Natural killer cell treated with Interleukin-12 subunit alpha and Interleukin-12 subunit beta and Interleukin-15 and Interleukin-18, amount 100 ng/mL, for 72 hours (primary cell): ENCODE data around the gene RYR2. TPM values are rescaled to one million over a fixed set of nuclear protein-coding genes. Genes with fewer than 3 reads are reported as not detected.

Experiments used
- ATAC-seq, 2 donors: fragments of 150-1000 bp; cut with Tn5 transposase in 1 of 2; sonication (Bioruptor Pico), chemical (Tn5 transposase) in 1 of 2; 2 replicates each; pipeline ENCODE4 v1.10.0; 2021
- DNase-seq: peaks from one replicate; pipeline ENCODE4 v3.0.0; 2022; ENCODE audit warnings: low spot score
- H3K27ac Mint-ChIP-seq, 2 donors: 1 replicate in 1 of 2; 2 replicates in 1 of 2; pipeline ENCODE4 v1.8.0; 2022; ENCODE audit warnings: mixed read lengths in 2 of 2, mild to moderate bottlenecking in 1 of 2, moderate library complexity in 1 of 2
- H3K27me3 Mint-ChIP-seq, 2 donors: 1 replicate in 1 of 2; 2 replicates in 1 of 2; pipeline ENCODE4 v1.8.0; 2022; ENCODE audit warnings: mixed read lengths in 2 of 2
- H3K36me3 Mint-ChIP-seq: one replicate; pipeline ENCODE4 v1.8.0; 2022; ENCODE audit warnings: mixed read lengths
- H3K4me1 Mint-ChIP-seq, 2 donors: 1 replicate in 1 of 2; 2 replicates in 1 of 2; pipeline ENCODE4 v1.8.0; 2022; ENCODE audit warnings: low read depth in 2 of 2, mixed read lengths in 2 of 2, mild to moderate bottlenecking in 1 of 2
- H3K4me3 Mint-ChIP-seq: one replicate; pipeline ENCODE4 v1.8.0; 2022; ENCODE audit warnings: mixed read lengths
- H3K9me3 Mint-ChIP-seq: 2 replicates; pipeline ENCODE4 v1.8.0; 2022; ENCODE audit warnings: mixed read lengths
- total RNA-seq, 2 donors: library from RNA; stranded (reverse); gene quantifications; one replicate each; pipeline ENCODE4 v1.2.3, GENCODE V29; 2022

The RYR2 gene
- total RNA-seq, 2 donors from 2014 or later: 0.05 TPM; not detected in 1

GRCh38 chr1:237730826-237731350, 688.9 kb downstream of the RYR2 start:
- Mint-ChIP-seq H3K4me1 (peaks cover 11% of the 10 kb centered on the region in 2 donors), H3K4me3 (no peak overlapping the region), H3K9me3 (peaks cover 3% of the 10 kb centered on the region), H3K27me3 (no peaks in the 10 kb centered on the region), H3K27ac (no peak overlapping the region), H3K36me3 (peaks cover 12% of the 10 kb centered on the region)
- ATAC-seq (no peak), DNase-seq (no peak)

GRCh38 chr1:237732657-237733056, 690.7 kb downstream of the RYR2 start:
- DNase-seq (no peak), ATAC-seq (no peak)
- Mint-ChIP-seq H3K27ac (no peak overlapping the region), H3K9me3 (peaks cover 3% of the 10 kb centered on the region), H3K4me3 (no peak overlapping the region), H3K4me1 (peaks cover 23 to 24% of the 10 kb centered on the region in 2 donors), H3K36me3 (peaks cover 12% of the 10 kb centered on the region), H3K27me3 (no peaks in the 10 kb centered on the region)

DNA sequence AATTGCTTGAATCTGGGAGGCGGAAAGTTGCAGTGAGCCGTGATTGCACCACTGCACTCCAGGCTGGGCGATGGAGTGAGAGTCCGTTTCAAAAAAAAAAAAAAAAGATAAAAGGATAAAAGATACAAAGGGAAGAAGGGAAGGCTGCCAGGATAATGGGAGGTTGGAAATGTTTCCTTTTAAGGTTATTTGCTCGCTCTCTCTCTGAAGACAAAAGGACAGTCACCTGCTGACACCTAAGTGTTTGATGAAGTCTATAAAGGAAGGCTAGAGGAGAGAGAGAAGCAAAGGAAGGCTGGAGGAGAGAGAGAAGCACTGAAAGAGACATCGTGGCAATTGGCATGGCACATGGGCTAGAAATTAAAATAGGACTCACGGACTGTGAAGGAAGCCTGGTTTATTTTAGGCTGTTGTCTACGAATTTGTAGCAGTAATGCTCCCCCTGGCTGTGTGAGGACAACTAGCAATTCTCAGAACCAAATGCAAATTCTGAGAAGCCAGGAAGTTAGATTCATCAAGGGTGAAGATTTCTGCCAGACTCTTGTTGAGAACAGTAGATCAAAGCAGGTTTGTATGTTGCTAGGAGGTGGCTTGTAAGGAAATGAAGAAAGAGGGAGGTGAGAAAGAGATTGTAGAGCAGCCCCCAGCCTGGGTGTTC, 694.5 kb downstream of the RYR2 start:
- H3K27ac Mint-ChIP-seq: peak overlapping the region; percentile 9 to 30
- DNase-seq: no peak
- peak; percentile 84 to 85 for ATAC-seq
- no peaks in the 10 kb centered on the region for H3K9me3 Mint-ChIP-seq
- peaks cover 29 to 33% of the 10 kb centered on the region in 2 donors for H3K4me1 Mint-ChIP-seq
- peaks cover 7% of the 10 kb centered on the region for H3K36me3 Mint-ChIP-seq
- H3K4me3 Mint-ChIP-seq: peak overlapping the region; percentile 64
- no peaks in the 10 kb centered on the region for H3K27me3 Mint-ChIP-seq

GRCh38 chr1:237737448-237737847, 695.5 kb downstream of the RYR2 start:
- DNase-seq (no peak), ATAC-seq (peak in 1 of 2 donors; percentile 54)
- peak overlapping the region; percentile 30 to 55 for H3K27ac Mint-ChIP-seq
- H3K4me3 Mint-ChIP-seq: peak overlapping the region; percentile 51
- H3K27me3 Mint-ChIP-seq: no peaks in the 10 kb centered on the region
- H3K4me1 Mint-ChIP-seq: peaks cover 29 to 33% of the 10 kb centered on the region in 2 donors
- H3K9me3 Mint-ChIP-seq: no peaks in the 10 kb centered on the region
- H3K36me3 Mint-ChIP-seq: peaks cover 7% of the 10 kb centered on the region

- Mint-ChIP-seq H3K27me3 (no peaks in the 10 kb centered on the region), H3K27ac (peak overlapping the region; percentile 30 to 55), H3K9me3 (no peaks in the 10 kb centered on the region), H3K36me3 (peaks cover 7% of the 10 kb centered on the region), H3K4me1 (peaks cover 29 to 33% of the 10 kb centered on the region in 2 donors), H3K4me3 (peak overlapping the region; percentile 51)
- DNase-seq: no peak
- ATAC-seq: peak in 1 of 2 donors; percentile 75
These were observed 696.1 kb downstream of the RYR2 start for GRCh38 chr1:237737938-237738610.

DNA sequence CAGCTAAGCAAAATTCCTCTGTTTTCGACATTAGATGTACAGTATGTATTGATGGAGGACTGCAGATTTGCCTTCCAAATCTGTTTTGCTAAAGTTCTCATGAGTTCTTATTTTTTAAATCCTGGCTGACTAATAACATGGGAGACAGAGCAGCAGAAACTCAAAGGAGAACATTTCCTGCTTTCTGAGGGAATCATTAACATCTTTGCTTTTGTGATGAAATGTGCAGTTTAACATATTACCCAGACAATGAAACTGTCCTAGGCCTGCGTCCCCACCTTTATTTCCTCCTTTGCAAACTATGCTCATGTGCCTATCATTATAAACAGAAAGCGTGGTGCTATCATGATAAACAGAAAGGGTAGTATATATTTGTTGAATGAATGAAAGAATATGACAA, 698.9 kb downstream of the RYR2 start:
- no peak overlapping the region for H3K27ac Mint-ChIP-seq
- H3K27me3 Mint-ChIP-seq: no peaks in the 10 kb centered on the region
- H3K4me1 Mint-ChIP-seq: peaks cover 18 to 23% of the 10 kb centered on the region in 2 donors
- no peaks in the 10 kb centered on the region for H3K9me3 Mint-ChIP-seq
- DNase-seq (no peak), ATAC-seq (no peak)
- H3K36me3 Mint-ChIP-seq: no peaks in the 10 kb centered on the region
- no peak overlapping the region for H3K4me3 Mint-ChIP-seq

DNA sequence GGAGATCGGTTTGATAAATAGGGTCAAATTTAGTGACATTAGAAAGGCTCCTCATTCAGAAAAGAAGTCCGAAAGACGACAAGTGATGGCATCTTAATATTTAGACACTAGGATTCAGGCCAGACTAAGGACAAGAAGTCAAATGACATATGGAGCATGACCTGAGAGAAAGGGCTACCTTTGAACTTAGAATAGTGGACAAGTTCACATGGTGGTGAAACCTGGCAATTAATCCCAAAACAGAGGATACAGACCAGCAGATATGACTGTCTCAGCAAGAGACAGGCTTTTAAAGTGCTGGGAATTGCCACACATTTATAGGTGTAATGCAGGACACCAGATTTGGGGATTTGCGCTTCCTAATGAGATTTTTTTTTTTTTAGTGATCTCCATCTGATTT, 703.6 kb downstream of the RYR2 start:
- no peaks in the 10 kb centered on the region for H3K9me3 Mint-ChIP-seq
- peaks cover 0 to 7% of the 10 kb centered on the region in 2 donors for H3K4me1 Mint-ChIP-seq
- ATAC-seq (no peak), DNase-seq (no peak)
- no peaks in the 10 kb centered on the region for H3K36me3 Mint-ChIP-seq
- no peaks in the 10 kb centered on the region for H3K27me3 Mint-ChIP-seq
- H3K27ac Mint-ChIP-seq: no peak overlapping the region
- no peak overlapping the region for H3K4me3 Mint-ChIP-seq

GRCh38 chr1:237748171-237748960, 706.4 kb downstream of the RYR2 start:
- H3K36me3 Mint-ChIP-seq: no peaks in the 10 kb centered on the region
- ATAC-seq (peak in 1 of 2 donors; percentile 24), DNase-seq (no peak)
- no peak overlapping the region for H3K4me3 Mint-ChIP-seq
- peaks cover 0 to 7% of the 10 kb centered on the region in 2 donors for H3K4me1 Mint-ChIP-seq
- no peak overlapping the region for H3K27ac Mint-ChIP-seq
- H3K9me3 Mint-ChIP-seq: no peaks in the 10 kb centered on the region
- H3K27me3 Mint-ChIP-seq: no peaks in the 10 kb centered on the region

DNA sequence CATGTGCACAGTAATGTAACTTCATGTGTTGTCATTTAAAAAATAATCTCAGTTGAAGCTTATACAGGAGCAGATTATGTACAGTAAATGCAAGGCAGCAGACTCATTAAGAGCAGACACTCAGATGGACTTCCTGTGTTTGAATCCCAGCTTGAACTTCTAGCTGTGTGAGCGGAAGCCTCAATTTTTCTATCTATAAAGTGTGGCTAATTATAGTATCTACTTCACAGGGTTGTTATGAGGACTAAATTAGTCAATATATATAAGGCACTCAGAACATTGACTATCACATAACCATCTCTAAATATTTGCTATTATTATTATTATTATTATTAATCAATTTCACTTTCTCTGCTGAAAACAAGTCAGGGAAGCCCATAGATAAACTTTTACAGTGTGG, 707.1 kb downstream of the RYR2 start:
- ATAC-seq (no peak), DNase-seq (no peak)
- Mint-ChIP-seq H3K36me3 (no peaks in the 10 kb centered on the region), H3K27ac (no peak overlapping the region), H3K9me3 (no peaks in the 10 kb centered on the region), H3K27me3 (no peaks in the 10 kb centered on the region), H3K4me1 (peaks cover under 1 to 7% of the 10 kb centered on the region in 2 donors), H3K4me3 (no peak overlapping the region)

DNA sequence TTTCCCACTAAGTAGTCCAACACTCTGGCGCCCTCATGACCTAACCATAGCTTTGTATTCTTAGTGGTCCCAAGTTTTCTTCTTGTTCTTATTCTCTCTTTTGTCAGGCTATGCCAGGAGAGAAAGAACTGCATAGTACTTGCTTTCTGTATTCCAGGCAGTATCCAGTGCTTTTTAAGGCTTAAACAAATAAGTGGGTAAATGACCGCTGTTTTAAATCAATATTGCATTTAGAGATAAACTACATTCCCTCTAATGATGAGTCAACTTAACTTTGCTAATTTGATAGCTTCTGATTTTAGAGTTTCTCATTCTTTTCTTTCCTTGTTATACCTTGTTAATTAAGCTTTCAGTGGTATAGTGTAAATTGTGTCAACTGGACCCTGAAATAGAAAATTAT, 709.1 kb downstream of the RYR2 start:
- Mint-ChIP-seq H3K4me1 (peaks cover 5 to 14% of the 10 kb centered on the region in 2 donors), H3K36me3 (peaks cover 4% of the 10 kb centered on the region), H3K9me3 (peaks cover 3% of the 10 kb centered on the region), H3K4me3 (no peak overlapping the region), H3K27ac (no peak overlapping the region), H3K27me3 (no peaks in the 10 kb centered on the region)
- DNase-seq: no peak
- ATAC-seq: no peak

DNA sequence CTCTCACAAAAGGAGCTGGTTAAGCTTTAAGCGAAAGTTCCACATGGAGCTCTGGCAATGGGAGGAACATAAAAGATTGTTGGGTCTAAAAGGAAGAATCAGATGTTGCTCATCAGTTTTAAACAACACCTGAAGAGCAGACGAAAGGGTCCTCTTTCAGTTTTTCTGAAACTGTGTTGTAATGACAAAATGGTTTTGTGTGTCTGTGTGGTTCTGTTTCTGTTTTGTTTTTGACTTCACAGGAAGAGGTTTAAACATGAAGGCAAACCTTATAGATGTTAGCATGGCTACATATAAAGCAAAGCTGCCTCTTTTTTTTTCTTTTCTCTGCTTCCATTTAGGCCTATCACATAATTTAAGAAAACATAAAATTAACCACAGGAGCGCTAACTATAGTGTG, 712.6 kb downstream of the RYR2 start:
- no peak for DNase-seq

GRCh38 chr1:237756304-237756967, 714.5 kb downstream of the RYR2 start:
- peaks cover 3% of the 10 kb centered on the region for H3K9me3 Mint-ChIP-seq
- DNase-seq (no peak), ATAC-seq (no peak)
- H3K4me1 Mint-ChIP-seq: peaks cover 5 to 7% of the 10 kb centered on the region in 2 donors
- H3K27me3 Mint-ChIP-seq: no peaks in the 10 kb centered on the region
- no peak overlapping the region for H3K27ac Mint-ChIP-seq
- H3K4me3 Mint-ChIP-seq: no peak overlapping the region
- peaks cover 4% of the 10 kb centered on the region for H3K36me3 Mint-ChIP-seq

More for the DNA sequence above, 712.6 kb downstream of the RYR2 start:
- Mint-ChIP-seq H3K4me1 (peaks cover 5 to 7% of the 10 kb centered on the region in 2 donors), H3K27me3 (no peaks in the 10 kb centered on the region), H3K9me3 (peaks cover 3% of the 10 kb centered on the region), H3K27ac (peak overlapping the region; percentile 35 to 42), H3K36me3 (peaks cover 4% of the 10 kb centered on the region), H3K4me3 (peak overlapping the region; percentile 43)
- no peak for ATAC-seq

DNA sequence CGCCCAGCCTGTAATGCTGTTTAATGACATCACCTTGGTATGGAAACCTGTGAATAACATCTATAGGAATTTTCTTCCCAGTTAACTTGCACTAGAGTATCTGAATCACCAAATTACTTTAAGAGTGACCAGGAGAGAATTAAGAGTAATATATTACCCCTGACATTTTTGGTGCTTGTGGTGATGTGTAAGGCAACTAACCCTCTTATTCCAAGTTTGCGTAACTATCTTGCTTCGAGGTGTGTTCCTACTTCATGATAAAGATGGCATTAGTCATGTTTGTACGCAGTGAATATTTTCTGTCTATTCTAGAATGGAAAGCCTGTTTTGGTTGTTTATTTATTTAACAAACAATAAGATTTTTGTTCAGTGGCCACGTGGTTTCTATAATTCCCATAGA, 717.4 kb downstream of the RYR2 start:
- H3K4me1 Mint-ChIP-seq: peaks cover 2 to 5% of the 10 kb centered on the region in 2 donors
- no peak overlapping the region for H3K27ac Mint-ChIP-seq
- H3K9me3 Mint-ChIP-seq: peaks cover 3% of the 10 kb centered on the region
- no peak for ATAC-seq
- peaks cover 0 to 3% of the 10 kb centered on the region in 2 donors for H3K27me3 Mint-ChIP-seq
- no peak for DNase-seq
- H3K36me3 Mint-ChIP-seq: peaks cover 2% of the 10 kb centered on the region
- no peak overlapping the region for H3K4me3 Mint-ChIP-seq
